ENCODE data around the gene DNAJA3.

GRCh38 chr16:4488499-4488967 is 62.9 kb downstream of the DNAJA3 start:
- TF ChIP-seq, protein P1, sequence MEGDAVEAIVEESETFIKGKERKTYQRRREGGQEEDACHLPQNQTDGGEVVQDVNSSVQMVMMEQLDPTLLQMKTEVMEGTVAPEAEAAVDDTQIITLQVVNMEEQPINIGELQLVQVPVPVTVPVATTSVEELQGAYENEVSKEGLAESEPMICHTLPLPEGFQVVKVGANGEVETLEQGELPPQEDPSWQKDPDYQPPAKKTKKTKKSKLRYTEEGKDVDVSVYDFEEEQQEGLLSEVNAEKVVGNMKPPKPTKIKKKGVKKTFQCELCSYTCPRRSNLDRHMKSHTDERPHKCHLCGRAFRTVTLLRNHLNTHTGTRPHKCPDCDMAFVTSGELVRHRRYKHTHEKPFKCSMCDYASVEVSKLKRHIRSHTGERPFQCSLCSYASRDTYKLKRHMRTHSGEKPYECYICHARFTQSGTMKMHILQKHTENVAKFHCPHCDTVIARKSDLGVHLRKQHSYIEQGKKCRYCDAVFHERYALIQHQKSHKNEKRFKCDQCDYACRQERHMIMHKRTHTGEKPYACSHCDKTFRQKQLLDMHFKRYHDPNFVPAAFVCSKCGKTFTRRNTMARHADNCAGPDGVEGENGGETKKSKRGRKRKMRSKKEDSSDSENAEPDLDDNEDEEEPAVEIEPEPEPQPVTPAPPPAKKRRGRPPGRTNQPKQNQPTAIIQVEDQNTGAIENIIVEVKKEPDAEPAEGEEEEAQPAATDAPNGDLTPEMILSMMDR (IDR thresholded peaks at IDR 0.05; ENCODE audit: insufficient read depth, low read length, poor library complexity, severe bottlenecking): no peak
- TF ChIP-seq EZH2phosphoT487 (conservative IDR thresholded peaks at IDR 0.05; ENCODE audit: low read length): no peak
